Testis (tissue), 3 donors: ENCODE data around the gene MEPE. TPM values are rescaled to one million over a fixed set of nuclear protein-coding genes. Genes with fewer than 3 reads are reported as not detected.

Experiments used
- DNase-seq: peaks from one replicate; pipeline ENCODE4 v3.0.0-alpha.2; 2019
- H3K27ac ChIP-seq, 2 donors: fragments of 200-600 bp; sonication (generic); one replicate each; pipeline ENCODE4 v1.5.1; 2019
- H3K27me3 ChIP-seq: fragments of 200-600 bp; sonication (generic); one replicate; pipeline ENCODE4 v1.5.1; 2019
- H3K36me3 ChIP-seq: fragments of 200-600 bp; sonication (generic); one replicate; pipeline ENCODE4 v1.5.1; 2017; ENCODE audit warnings: low read depth; ENCODE audit errors: missing control alignments
- H3K4me1 ChIP-seq: fragments of 200-600 bp; sonication (generic); one replicate; pipeline ENCODE4 v1.5.1; 2019
- H3K4me3 ChIP-seq, 2 donors: fragments of 200-600 bp; sonication (generic); one replicate each; pipeline ENCODE4 v1.5.1; 2017 to 2019
- H3K9me3 ChIP-seq: fragments of 200-600 bp; sonication (generic); one replicate; pipeline ENCODE4 v1.5.1; 2017
- POLR2A ChIP-seq: fragments of 450-650 bp; IDR thresholded peaks from one replicate; pipeline ENCODE4 v1.6.1; 2017; ENCODE audit warnings: antibody characterized with exemption, mild to moderate bottlenecking, moderate library complexity
- WGBS, 2 donors: methylation state at CpG; one replicate each; pipeline ENCODE4 v1.1.5; 2018; 5-methylcytosine and 5-hydroxymethylcytosine counted together
- intact Hi-C: fragments of 100-400 bp; cut with DNase I; formaldehyde crosslinking; loops from one replicate; pipeline ENCODE4 v1.15.1; 2023; ENCODE audit warnings: low total_unique reads
- polyA plus RNA-seq: library from polyadenylated mRNA; stranded (reverse); fragments of 350-450 nt; fragmentation: Illumina TruSeq; extraction: RNeasy Lipid Tissue Mini Kit (QIAGEN cat#74804); gene quantifications from one replicate; pipeline ENCODE4 v1.2.3, GENCODE V29; 2014; ENCODE audit warnings: low read depth, low replicate concordance; ENCODE audit not compliant: insufficient read depth
- total RNA-seq, 2 donors: library from RNA; depleted of rRNA; stranded (reverse); fragments of >200 nt; gene quantifications; one replicate each; pipeline ENCODE4 v1.2.3, GENCODE V29; 2016
- TF ChIP-seq, protein P1 (sequence below), 3 experiments: fragments of 450-650 bp in 2 of 3; fragments of 200-600 bp in 1 of 3; sonication (generic) in 1 of 3; IDR thresholded peaks; one replicate each; pipeline ENCODE4 v1.5.1; 2016 to 2019; ENCODE audit warnings: antibody characterized with exemption in 3 of 3, mild to moderate bottlenecking in 2 of 3, moderate library complexity in 1 of 3

The MEPE gene
- total and polyA plus RNA-seq, 3 donors from 2014 or later, result not detected

DNA sequence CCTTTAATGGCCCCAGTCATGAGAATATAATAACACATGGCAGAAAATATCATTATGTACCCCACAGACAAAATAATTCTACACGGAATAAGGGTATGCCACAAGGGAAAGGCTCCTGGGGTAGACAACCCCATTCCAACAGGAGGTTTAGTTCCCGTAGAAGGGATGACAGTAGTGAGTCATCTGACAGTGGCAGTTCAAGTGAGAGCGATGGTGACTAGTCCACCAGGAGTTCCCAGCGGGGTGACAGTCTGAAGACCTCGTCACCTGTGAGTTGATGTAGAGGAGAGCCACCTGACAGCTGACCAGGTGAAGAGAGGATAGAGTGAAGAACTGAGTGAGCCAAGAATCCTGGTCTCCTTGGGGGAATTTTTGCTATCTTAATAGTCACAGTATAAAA, 13.5 kb downstream of the MEPE start:
- 94 to 98% methylated on average over 5 of the region's 5 CpGs for WGBS, 2 donors
- H3K27ac ChIP-seq, result no peak overlapping the region
- no peak for DNase-seq
- intact Hi-C loops, result no loop called here
- no peak overlapping the region for H3K4me3 ChIP-seq
- H3K9me3 ChIP-seq, result no peaks in the 10 kb centered on the region
- no peaks in the 10 kb centered on the region for H3K4me1 ChIP-seq
- H3K27me3 ChIP-seq, result no peaks in the 10 kb centered on the region
- no peaks in the 10 kb centered on the region for H3K36me3 ChIP-seq
- TF ChIP-seq, protein P1, sequence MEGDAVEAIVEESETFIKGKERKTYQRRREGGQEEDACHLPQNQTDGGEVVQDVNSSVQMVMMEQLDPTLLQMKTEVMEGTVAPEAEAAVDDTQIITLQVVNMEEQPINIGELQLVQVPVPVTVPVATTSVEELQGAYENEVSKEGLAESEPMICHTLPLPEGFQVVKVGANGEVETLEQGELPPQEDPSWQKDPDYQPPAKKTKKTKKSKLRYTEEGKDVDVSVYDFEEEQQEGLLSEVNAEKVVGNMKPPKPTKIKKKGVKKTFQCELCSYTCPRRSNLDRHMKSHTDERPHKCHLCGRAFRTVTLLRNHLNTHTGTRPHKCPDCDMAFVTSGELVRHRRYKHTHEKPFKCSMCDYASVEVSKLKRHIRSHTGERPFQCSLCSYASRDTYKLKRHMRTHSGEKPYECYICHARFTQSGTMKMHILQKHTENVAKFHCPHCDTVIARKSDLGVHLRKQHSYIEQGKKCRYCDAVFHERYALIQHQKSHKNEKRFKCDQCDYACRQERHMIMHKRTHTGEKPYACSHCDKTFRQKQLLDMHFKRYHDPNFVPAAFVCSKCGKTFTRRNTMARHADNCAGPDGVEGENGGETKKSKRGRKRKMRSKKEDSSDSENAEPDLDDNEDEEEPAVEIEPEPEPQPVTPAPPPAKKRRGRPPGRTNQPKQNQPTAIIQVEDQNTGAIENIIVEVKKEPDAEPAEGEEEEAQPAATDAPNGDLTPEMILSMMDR (IDR thresholded peaks at IDR 0.05), result no peak
- no peak for TF ChIP-seq POLR2A

DNA sequence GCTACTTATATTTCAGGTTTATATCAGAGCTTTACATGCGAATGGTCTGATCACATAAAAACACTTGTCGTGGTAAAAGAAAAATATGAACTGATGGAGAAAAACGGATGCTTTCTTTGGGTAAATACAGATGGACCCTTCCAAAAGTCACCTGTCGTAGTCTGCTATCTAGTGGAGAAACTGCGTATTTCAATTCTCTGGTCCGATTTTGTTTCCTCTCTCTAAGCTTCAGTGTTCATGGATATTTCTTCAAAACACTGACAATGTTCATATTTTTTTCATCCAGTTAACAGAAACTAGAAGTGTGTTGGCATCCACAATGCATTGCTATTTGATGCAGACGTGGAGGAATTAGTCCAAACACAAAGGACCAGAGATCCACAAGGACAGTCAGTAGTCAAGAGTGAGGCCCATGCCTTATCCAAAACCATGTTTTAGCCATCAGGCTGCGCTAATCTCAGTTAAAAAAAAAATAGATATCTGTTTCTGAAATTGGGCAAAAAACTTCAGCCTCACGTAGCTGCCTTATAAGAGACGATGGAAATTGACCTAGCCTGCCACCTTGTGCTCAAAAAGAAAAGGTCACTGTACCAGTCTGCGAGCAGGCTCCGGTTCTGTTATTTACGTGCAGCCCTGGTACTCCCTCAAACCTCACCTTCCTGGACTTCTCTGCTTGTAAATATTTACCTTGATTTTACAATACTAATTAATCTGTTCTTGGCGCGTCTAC, 16.0 kb downstream of the MEPE start:
- no peak overlapping the region for H3K27ac ChIP-seq
- TF ChIP-seq POLR2A, result no peak
- TF ChIP-seq, protein P1 (IDR thresholded peaks at IDR 0.05), result peak; percentile 31 to 45 (median 36)
- H3K36me3 ChIP-seq, result no peaks in the 10 kb centered on the region
- no peaks in the 10 kb centered on the region for H3K4me1 ChIP-seq
- DNase-seq, result peak; percentile 77
- H3K27me3 ChIP-seq, result no peaks in the 10 kb centered on the region
- WGBS, 2 donors, result 32 to 37% methylated on average over 15 of the region's 15 CpGs
- no peaks in the 10 kb centered on the region for H3K9me3 ChIP-seq
- intact Hi-C loops, result no loop called here
- H3K4me3 ChIP-seq, result no peak overlapping the region

DNA sequence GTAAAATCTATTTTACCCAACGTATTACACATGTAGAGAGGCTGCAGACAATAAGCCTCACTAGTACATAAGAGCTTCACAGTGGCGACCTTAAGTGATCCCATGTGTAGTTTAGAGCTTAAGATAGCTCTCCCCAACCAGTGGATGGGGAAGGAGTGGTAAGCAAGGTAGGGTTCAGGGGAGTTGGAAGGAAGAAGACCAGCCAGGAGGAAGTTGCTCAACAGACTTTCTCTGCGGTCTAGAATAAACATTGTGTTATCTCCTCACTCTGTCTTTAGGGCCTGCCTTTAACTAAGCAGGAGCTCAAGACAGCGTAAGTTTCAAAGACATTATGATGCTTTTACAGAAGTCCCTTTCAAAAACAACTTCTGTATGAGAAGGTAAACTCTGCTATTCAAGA, 16.8 kb downstream of the MEPE start:
- H3K36me3 ChIP-seq, result no peaks in the 10 kb centered on the region
- 50 to 64% methylated on average over 4 of the region's 4 CpGs for WGBS, 2 donors
- DNase-seq, result no peak
- H3K4me1 ChIP-seq, result no peaks in the 10 kb centered on the region
- TF ChIP-seq, protein P1 (IDR thresholded peaks at IDR 0.05), result no peak
- no peak for TF ChIP-seq POLR2A
- H3K27ac ChIP-seq, result no peak overlapping the region
- H3K4me3 ChIP-seq, result no peak overlapping the region
- H3K27me3 ChIP-seq, result no peaks in the 10 kb centered on the region
- no peaks in the 10 kb centered on the region for H3K9me3 ChIP-seq
- intact Hi-C loops, result loop anchor here (10.0 kb wide), 2 partner anchors 125 to 365 kb away; partner anchors contain the start of gene SPP1

DNA sequence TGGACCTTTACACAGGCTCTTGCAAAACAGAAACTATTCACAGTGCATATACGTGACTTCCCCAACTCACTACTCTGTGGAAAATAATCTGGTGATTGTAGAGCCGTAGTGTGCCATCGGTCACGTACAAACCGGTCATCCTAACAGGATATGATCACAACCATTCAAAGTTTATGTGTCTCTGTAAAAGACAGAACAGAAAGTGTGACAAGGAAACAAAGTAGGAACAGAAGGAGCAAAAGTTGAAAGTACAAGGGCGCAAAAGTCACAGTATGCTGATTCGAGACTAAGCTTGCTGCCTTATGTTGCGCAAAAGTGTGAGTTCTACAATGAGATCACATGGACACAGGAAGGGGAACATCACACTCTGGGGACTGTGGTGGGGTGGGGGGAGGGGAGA, 18.6 kb downstream of the MEPE start:
- DNase-seq, result no peak
- H3K27ac ChIP-seq, result no peak overlapping the region
- H3K27me3 ChIP-seq, result no peaks in the 10 kb centered on the region
- intact Hi-C loops, result loop anchor here (10.0 kb wide), 2 partner anchors 123 to 363 kb away; partner anchors contain the start of gene SPP1
- H3K9me3 ChIP-seq, result no peaks in the 10 kb centered on the region
- 77 to 85% methylated on average over 8 of the region's 8 CpGs for WGBS, 2 donors
- TF ChIP-seq POLR2A, result no peak
- TF ChIP-seq, protein P1 (IDR thresholded peaks at IDR 0.05), result no peak
- H3K4me1 ChIP-seq, result no peaks in the 10 kb centered on the region
- H3K4me3 ChIP-seq, result no peak overlapping the region
- H3K36me3 ChIP-seq, result no peaks in the 10 kb centered on the region

DNA sequence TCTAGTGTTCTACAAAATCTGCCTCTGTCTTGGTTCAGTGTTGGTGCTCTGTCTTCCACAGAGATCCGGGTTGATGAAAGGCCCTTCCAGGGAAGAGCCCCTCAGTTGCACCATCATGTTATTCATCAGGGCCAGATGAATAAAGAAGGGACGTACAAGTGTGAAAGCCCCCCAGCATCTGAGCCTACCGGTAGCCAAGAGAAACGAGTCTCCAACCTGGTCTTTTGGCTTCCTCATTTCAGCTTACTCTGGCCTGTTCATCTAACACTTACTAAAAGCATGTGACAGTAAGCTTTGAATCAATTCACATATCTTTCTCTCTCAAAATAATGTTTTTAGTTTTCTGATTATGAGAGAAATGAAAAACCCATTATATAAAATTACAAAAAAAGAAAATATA, 19.2 kb downstream of the MEPE start:
- 87 to 88% methylated on average over 4 of the region's 4 CpGs for WGBS, 2 donors
- no peaks in the 10 kb centered on the region for H3K4me1 ChIP-seq
- no peaks in the 10 kb centered on the region for H3K9me3 ChIP-seq
- intact Hi-C loops, result loop anchor here (10.0 kb wide), 2 partner anchors 123 to 363 kb away; partner anchors contain the start of gene SPP1
- H3K4me3 ChIP-seq, result no peak overlapping the region
- no peaks in the 10 kb centered on the region for H3K27me3 ChIP-seq
- no peak overlapping the region for H3K27ac ChIP-seq
- H3K36me3 ChIP-seq, result no peaks in the 10 kb centered on the region
- no peak for DNase-seq
- no peak for TF ChIP-seq POLR2A
- TF ChIP-seq, protein P1 (IDR thresholded peaks at IDR 0.05), result no peak
